OCI-LY7 (cell line): ENCODE data around the gene IP6K2. TPM values are rescaled to one million over a fixed set of nuclear protein-coding genes. Genes with fewer than 3 reads are reported as not detected.
A peak's percentile ranks its signal among the peaks of the same experiment; 100 is the strongest.

Experiments used
- BruUV-seq: library from RNA; stranded (reverse); fragments of 400-500 nt; replicated peaks from 2 replicates; lab custom pipeline; 2021; lab: Mats Ljungman, UMichigan
- CTCF ChIA-PET: fragments of 300-600 bp; sonication (Branson Sonifier 250); formaldehyde crosslinking; loops from one replicate; lab custom pipeline; 2022; ENCODE audit warnings: antibody characterized with exemption; ENCODE audit not compliant: unreplicated experiment; lab: Charles Lee
- POLR2A ChIA-PET: fragments of 300-600 bp; sonication (Branson Sonifier 250); formaldehyde crosslinking; loops from one replicate; lab custom pipeline; 2022; ENCODE audit warnings: antibody characterized with exemption; lab: Charles Lee
- DNase-seq: peaks from one replicate; pipeline ENCODE4 v3.0.0-alpha.2; 2015; ENCODE audit warnings: low spot score
- H2AFZ ChIP-seq: fragments of 200-600 bp; sonication (generic), shearing (Covaris generic); 2 replicates; pipeline ENCODE4 v1.6.1; 2014; ENCODE audit warnings: mild to moderate bottlenecking, antibody characterized with exemption, low read length, moderate library complexity
- H3K27ac ChIP-seq: fragments of 200-600 bp; sonication (generic); 2 replicates; pipeline ENCODE4 v1.5.1; 2014; ENCODE audit warnings: mixed run types, low read depth, mild to moderate bottlenecking, moderate library complexity, low read length, inconsistent platforms; ENCODE audit not compliant: poor library complexity, severe bottlenecking
- H3K36me3 ChIP-seq: fragments of 200-600 bp; sonication (generic); 2 replicates; pipeline ENCODE4 v1.6.1; 2014; ENCODE audit warnings: mild to moderate bottlenecking, antibody characterized with exemption, low read length, moderate library complexity, mixed read lengths; ENCODE audit not compliant: insufficient read depth
- H3K4me1 ChIP-seq: fragments of 200-600 bp; sonication (generic); 2 replicates; pipeline ENCODE4 v1.5.1; 2014; ENCODE audit warnings: mild to moderate bottlenecking, low read length; ENCODE audit not compliant: insufficient read depth, poor library complexity, severe bottlenecking
- H3K4me2 ChIP-seq: fragments of 200-600 bp; sonication (generic); 2 replicates; pipeline ENCODE4 v1.6.1; 2014; ENCODE audit warnings: mild to moderate bottlenecking, low read length
- H3K4me3 ChIP-seq: fragments of 200-600 bp; sonication (generic); 2 replicates; pipeline ENCODE4 v1.5.1; 2014; ENCODE audit warnings: mild to moderate bottlenecking, low read depth, low read length; ENCODE audit not compliant: poor library complexity, severe bottlenecking
- H3K79me2 ChIP-seq: fragments of 200-600 bp; sonication (generic); 2 replicates; pipeline ENCODE4 v1.6.1; 2016; ENCODE audit warnings: low read depth, mild to moderate bottlenecking, low read length, moderate library complexity, mixed read lengths; ENCODE audit not compliant: insufficient read depth
- H3K9me2 ChIP-seq: fragments of 200-600 bp; sonication (generic); 2 replicates; pipeline ENCODE4 v1.6.1; 2016; ENCODE audit warnings: mild to moderate bottlenecking, low read length, mixed read lengths; ENCODE audit not compliant: insufficient read depth
- H3K9me3 ChIP-seq: fragments of 200-600 bp; sonication (generic); 2 replicates; pipeline ENCODE4 v1.6.1; 2014; ENCODE audit warnings: mild to moderate bottlenecking, mixed run types, low read length, mixed read lengths
- H4K20me1 ChIP-seq: fragments of 200-600 bp; sonication (generic); 2 replicates; pipeline ENCODE4 v1.6.1; 2014; ENCODE audit warnings: mild to moderate bottlenecking, antibody characterized with exemption, low read length, moderate library complexity, mixed read lengths; ENCODE audit not compliant: insufficient read depth
- CTCF ChIP-seq: fragments of 200-600 bp; sonication (generic); conservative IDR thresholded peaks from 2 replicates; pipeline ENCODE4 v1.5.1; 2014; ENCODE audit warnings: mild to moderate bottlenecking, antibody characterized with exemption, low read length, moderate library complexity, mixed read lengths
- EZH2phosphoT487 ChIP-seq: fragments of 200-600 bp; sonication (generic); IDR thresholded peaks from 2 replicates; pipeline ENCODE4 v1.6.1; 2018; ENCODE audit warnings: low read depth, borderline replicate concordance, mild to moderate bottlenecking, mixed run types, antibody characterized with exemption, low read length, moderate library complexity, mixed read lengths
- intact Hi-C: fragments of 100-400 bp; cut with micrococcal nuclease; formaldehyde crosslinking; loops from one replicate; pipeline ENCODE4 v1.10.0; 2022; ENCODE audit not compliant: unreplicated experiment
- total RNA-seq, 2 experiments: library from RNA; depleted of rRNA in 1 of 2; stranded (reverse); fragments of >200 nt in 1 of 2; shearing (Covaris generic) in 1 of 2; gene quantifications; 2 replicates each; pipeline ENCODE4 v1.2.3, GENCODE V29; 2014 to 2022

Gene IP6K2
- total RNA-seq, 2 experiments from 2014 or later, result 77.0 to 92.7 TPM

- BruUV-seq, result no TSS peak
- peak overlapping the region; percentile 79 for H3K27ac ChIP-seq
- intact Hi-C loops, result loop anchor here (1.0 to 5.0 kb wide), 4 partner anchors 21 to 101 kb away; partner anchors contain the start of genes NCKIPSD, SLC26A6, UCN2 and UQCRC1
- ChIA-PET CTCF (interaction anchor here (0.9 to 1.8 kb wide), 2 partner anchors 28 to 227 kb away, joined by 3 to 10 read pairs; partner anchors contain the start of gene SLC26A6), POLR2A (interaction anchor here (0.6 to 1.2 kb wide), 6 partner anchors 18 to 1063 kb away, joined by 3 to 4 read pairs (median 3); partner anchors contain the start of genes IP6K2 and PFKFB4)
- no peak for TF ChIP-seq EZH2phosphoT487
- TF ChIP-seq CTCF, result peak; percentile 90
- no peaks in the 10 kb centered on the region; the same call in none of the 2 replicates for H3K36me3 ChIP-seq
- H4K20me1 ChIP-seq, result no peaks in the 10 kb centered on the region
- no peaks in the 10 kb centered on the region for H3K9me2 ChIP-seq
- no peaks in the 10 kb centered on the region for H3K4me1 ChIP-seq
- no peaks in the 10 kb centered on the region for H3K79me2 ChIP-seq
- peak overlapping the region; percentile 74 for H2AFZ ChIP-seq
- peak overlapping the region; percentile 80 for H3K4me3 ChIP-seq
- H3K9me3 ChIP-seq, result no peaks in the 10 kb centered on the region
- H3K4me2 ChIP-seq, result peak overlapping the region; percentile 93
- DNase-seq, result peak; percentile 99
Observed at GRCh38 chr3:48663489-48664312, 53.3 kb downstream of the IP6K2 start.

- Histone ChIP-seq H3K79me2 (no peaks in the 10 kb centered on the region), H2AFZ (peak within 1 kb of the TSS; percentile 74), H3K4me3 (peak within 1 kb of the TSS; percentile 80), H3K27ac (peak within 1 kb of the TSS; percentile 79), H4K20me1 (no peaks in the 10 kb centered on the region), H3K4me2 (peak within 1 kb of the TSS; percentile 93), H3K4me1 (no peaks in the 10 kb centered on the region), H3K9me2 (no peaks in the 10 kb centered on the region), H3K36me3 (no peaks in the 10 kb centered on the region; the same call in 1 of the 2 replicates), H3K9me3 (no peaks in the 10 kb centered on the region)
- TSS peak; percentile 90 for BruUV-seq
- POLR2A ChIA-PET, result interaction anchor here (0.6 to 1.2 kb wide), 6 partner anchors 19 to 1062 kb away, joined by 3 to 4 read pairs (median 3); partner anchors contain the start of genes IP6K2 and PFKFB4
- TF ChIP-seq CTCF (no peak), EZH2phosphoT487 (no peak)
- DNase-seq, result peak; percentile 95
- CTCF ChIA-PET, result interaction anchor here (0.9 to 1.8 kb wide), 2 partner anchors 28 to 226 kb away, joined by 3 to 10 read pairs; partner anchors contain the start of gene SLC26A6
- intact Hi-C loops, result loop anchor here (1.0 to 5.0 kb wide), 4 partner anchors 22 to 101 kb away; partner anchors contain the start of genes NCKIPSD, SLC26A6, UCN2 and UQCRC1
Observed at GRCh38 chr3:48662753-48663488, 54.1 kb downstream of the IP6K2 start, which contains the start of gene CELSR3. CELSR3 (minus strand) TSS chr3:48662886; CDS start chr3:48662634, 252 bp downstream.
